ENCODE data around the gene PMM1. TPM values are rescaled to one million over a fixed set of nuclear protein-coding genes. Genes with fewer than 3 reads are reported as not detected.
"Not testable (repeated sequence)": the region's sequence is repeated elsewhere in the genome, so short reads cannot be mapped to it uniquely, and the experiment has no call there.

The PMM1 gene
- total RNA-seq, 1 experiment from 2014 or later, result 19.8 TPM

GRCh38 chr22:41631615-41632014, 42.0 kb upstream of the PMM1 start:
- H2BK12ac ChIP-seq (ENCODE audit: insufficient read length, low read depth, low read length); H4K8ac ChIP-seq (replicated peaks; ENCODE audit: insufficient read length, low read depth, low read length); H2BK120ac ChIP-seq (ENCODE audit: low read depth, low read length, poor library complexity, severe bottlenecking); H3K14ac ChIP-seq (ENCODE audit: insufficient read depth, low read length); H2AK5ac ChIP-seq (ENCODE audit: insufficient read length, low read length); H3K23ac ChIP-seq (ENCODE audit: insufficient read length, low read depth, low read length); H2BK20ac ChIP-seq (ENCODE audit: low read depth, low read length, poor library complexity, severe bottlenecking); H4K91ac ChIP-seq (ENCODE audit: insufficient read length, low read depth, low read length); DNase-seq; H4K5ac ChIP-seq (ENCODE audit: insufficient read length, low read depth, low read length); H3K23me2 ChIP-seq (ENCODE audit: insufficient read length, low read depth, low read length, poor library complexity, severe bottlenecking); H3K27ac ChIP-seq (ENCODE audit: insufficient read length, low read depth, low read length); H3K56ac ChIP-seq (ENCODE audit: insufficient read length, low read depth, low read length); H3K27me3 Mint-ChIP-seq (ENCODE audit: low read depth); H3K18ac ChIP-seq (ENCODE audit: insufficient read length, low read depth, low read length); H3K9ac ChIP-seq (ENCODE audit: extremely low read depth, insufficient read length, low read length); H3K27me3 ChIP-seq (ENCODE audit: insufficient read depth, low read length); H3K79me1 ChIP-seq (ENCODE audit: insufficient read depth, low read depth, low read length, poor library complexity, severe bottlenecking); H3K4me1 Mint-ChIP-seq; H4K20me1 ChIP-seq (ENCODE audit: control insufficient read depth, insufficient read depth, insufficient read length); H3K4ac ChIP-seq (ENCODE audit: low read depth, low read length); H3K27ac Mint-ChIP-seq; H3K79me2 ChIP-seq (ENCODE audit: insufficient read depth, low read length); H3K4me1 ChIP-seq (ENCODE audit: insufficient read depth, low read length); H3K4me3 Mint-ChIP-seq; H3T11ph ChIP-seq (ENCODE audit: low read length); H2BK5ac ChIP-seq (ENCODE audit: insufficient read length, low read length); H3K9me3 ChIP-seq (ENCODE audit: control insufficient read depth, low read depth, low read length); H2AFZ ChIP-seq (ENCODE audit: low read length); H2BK15ac ChIP-seq (ENCODE audit: low read depth, low read length); H3K4me2 ChIP-seq (ENCODE audit: insufficient read depth, insufficient read length, low read length): not testable (repeated sequence)
- Mint-ChIP-seq H3K9me3 (peaks cover 4 to 14% of the 10 kb centered on the region in 2 experiments; a peak in 3 of 5 replicates), H3K36me3 (ENCODE audit: insufficient read depth in 1 of 3, low read depth in 3 of 3) (peaks cover 71 to 91% (median 89%) of the 10 kb centered on the region in 3 experiments)
- no CpG with 5 or more reads among the region's 23 CpGs for WGBS (ENCODE audit: extremely low coverage, insufficient read length, low lambda C conversion rate)

- H4K5ac ChIP-seq (ENCODE audit: insufficient read length, low read depth, low read length); H3K79me2 ChIP-seq (ENCODE audit: insufficient read depth, low read length); H3K4me1 Mint-ChIP-seq; H3K4me1 ChIP-seq (ENCODE audit: insufficient read depth, low read length); H3K14ac ChIP-seq (ENCODE audit: insufficient read depth, low read length); H3K27me3 ChIP-seq (ENCODE audit: insufficient read depth, low read length); H3K4ac ChIP-seq (ENCODE audit: low read depth, low read length); H3K79me1 ChIP-seq (ENCODE audit: insufficient read depth, low read depth, low read length, poor library complexity, severe bottlenecking); H3K9ac ChIP-seq (ENCODE audit: extremely low read depth, insufficient read length, low read length); H2BK5ac ChIP-seq (ENCODE audit: insufficient read length, low read length); H3K27ac Mint-ChIP-seq; H3K27me3 Mint-ChIP-seq (ENCODE audit: low read depth); H3K56ac ChIP-seq (ENCODE audit: insufficient read length, low read depth, low read length); DNase-seq; H2BK15ac ChIP-seq (ENCODE audit: low read depth, low read length); H3K4me3 Mint-ChIP-seq; H3T11ph ChIP-seq (ENCODE audit: low read length); H2AK5ac ChIP-seq (ENCODE audit: insufficient read length, low read length); H3K23me2 ChIP-seq (ENCODE audit: insufficient read length, low read depth, low read length, poor library complexity, severe bottlenecking); H4K8ac ChIP-seq (replicated peaks; ENCODE audit: insufficient read length, low read depth, low read length); H3K9me3 ChIP-seq (ENCODE audit: control insufficient read depth, low read depth, low read length); H2BK12ac ChIP-seq (ENCODE audit: insufficient read length, low read depth, low read length); H3K18ac ChIP-seq (ENCODE audit: insufficient read length, low read depth, low read length); H2BK120ac ChIP-seq (ENCODE audit: low read depth, low read length, poor library complexity, severe bottlenecking); H4K20me1 ChIP-seq (ENCODE audit: control insufficient read depth, insufficient read depth, insufficient read length); H3K4me2 ChIP-seq (ENCODE audit: insufficient read depth, insufficient read length, low read length); H2BK20ac ChIP-seq (ENCODE audit: low read depth, low read length, poor library complexity, severe bottlenecking); H3K23ac ChIP-seq (ENCODE audit: insufficient read length, low read depth, low read length); H4K91ac ChIP-seq (ENCODE audit: insufficient read length, low read depth, low read length); H3K27ac ChIP-seq (ENCODE audit: insufficient read length, low read depth, low read length); H2AFZ ChIP-seq (ENCODE audit: low read length): not testable (repeated sequence)
- WGBS (ENCODE audit: extremely low coverage, insufficient read length, low lambda C conversion rate), result no CpG with 5 or more reads among the region's 28 CpGs
- Mint-ChIP-seq H3K36me3 (ENCODE audit: insufficient read depth in 1 of 3, low read depth in 3 of 3) (peaks cover 67 to 87% (median 86%) of the 10 kb centered on the region in 3 experiments), H3K9me3 (peaks cover 4 to 14% of the 10 kb centered on the region in 2 experiments; a peak in 3 of 5 replicates)
Observed at GRCh38 chr22:41631115-41631514, 41.5 kb upstream of the PMM1 start.
